Trophoblast cell (in vitro differentiated cells and primary cell): ENCODE measurements around the gene JAKMIP3.

Source experiments
- DNase-seq, 2 donors: peaks; one replicate each; pipeline ENCODE4 v3.0.0-alpha.2; 2016
- H2AFZ ChIP-seq: 2 replicates; pipeline ENCODE4 v1.6.1; 2013; ENCODE audit warnings: low read length, moderate library complexity, mild to moderate bottlenecking; ENCODE audit not compliant: insufficient read depth, poor library complexity
- H2AK5ac ChIP-seq: 2 replicates; pipeline ENCODE4 v1.6.1; 2013; ENCODE audit warnings: mild to moderate bottlenecking, low read length
- H2BK120ac ChIP-seq: 2 replicates; pipeline ENCODE4 v1.6.1; 2013; ENCODE audit warnings: low read length, mild to moderate bottlenecking, moderate library complexity; ENCODE audit not compliant: insufficient read depth, poor library complexity
- H2BK12ac ChIP-seq: 2 replicates; pipeline ENCODE4 v1.6.1; 2013; ENCODE audit warnings: mild to moderate bottlenecking, low read length, moderate library complexity
- H2BK5ac ChIP-seq: 2 replicates; pipeline ENCODE4 v1.6.1; 2013; ENCODE audit warnings: low read length, low read depth, moderate library complexity, mild to moderate bottlenecking; ENCODE audit not compliant: poor library complexity
- H3K14ac ChIP-seq: 2 replicates; pipeline ENCODE4 v1.6.1; 2013; ENCODE audit warnings: mild to moderate bottlenecking, low read length
- H3K18ac ChIP-seq: 2 replicates; pipeline ENCODE4 v1.6.1; 2013; ENCODE audit warnings: mild to moderate bottlenecking, low read length
- H3K23ac ChIP-seq: 2 replicates; pipeline ENCODE4 v1.6.1; 2013; ENCODE audit warnings: low read length
- H3K27ac ChIP-seq: 2 replicates; pipeline ENCODE4 v1.5.1; 2013; ENCODE audit warnings: low read depth, mild to moderate bottlenecking, inconsistent platforms, low read length, moderate library complexity
- H3K27me3 ChIP-seq: 2 replicates; pipeline ENCODE4 v1.6.1; 2013; ENCODE audit warnings: inconsistent platforms, mild to moderate bottlenecking, low read length, moderate library complexity; ENCODE audit not compliant: insufficient read depth
- H3K36me3 ChIP-seq, 2 experiments: 1 replicate in 1 of 2; 2 replicates in 1 of 2; pipeline ENCODE4 v1.6.1; 2013; ENCODE audit warnings: low read length in 2 of 2, mild to moderate bottlenecking in 2 of 2, moderate library complexity in 1 of 2; ENCODE audit not compliant: insufficient read depth in 2 of 2, control insufficient read depth in 1 of 2
- H3K4ac ChIP-seq: 2 replicates; pipeline ENCODE4 v1.6.1; 2013; ENCODE audit warnings: low read depth, mild to moderate bottlenecking, low read length, moderate library complexity
- H3K4me1 ChIP-seq, 2 experiments: 1 replicate in 1 of 2; 2 replicates in 1 of 2; pipeline ENCODE4 v1.6.1; 2013; ENCODE audit warnings: low read length in 2 of 2, mild to moderate bottlenecking in 2 of 2, moderate library complexity in 1 of 2; ENCODE audit not compliant: insufficient read depth in 2 of 2, control insufficient read depth in 1 of 2
- H3K4me2 ChIP-seq: 2 replicates; pipeline ENCODE4 v1.6.1; 2013; ENCODE audit warnings: inconsistent platforms, mild to moderate bottlenecking, low read length, moderate library complexity
- H3K4me3 ChIP-seq: 2 replicates; pipeline ENCODE4 v1.5.1; 2013; ENCODE audit warnings: mild to moderate bottlenecking, low read depth, low read length, inconsistent platforms
- H3K79me1 ChIP-seq: one replicate; pipeline ENCODE4 v1.6.1; 2013; ENCODE audit warnings: low read length
- H3K79me2 ChIP-seq: 2 replicates; pipeline ENCODE4 v1.6.1; 2013; ENCODE audit warnings: low read length, mild to moderate bottlenecking; ENCODE audit not compliant: control insufficient read depth, insufficient read depth, poor library complexity
- H3K9ac ChIP-seq: 2 replicates; pipeline ENCODE4 v1.6.1; 2013; ENCODE audit warnings: mild to moderate bottlenecking, low read length
- H3K9me3 ChIP-seq: 2 replicates; pipeline ENCODE4 v1.6.1; 2013; ENCODE audit warnings: low read depth, mild to moderate bottlenecking, control low read depth, inconsistent platforms, low read length; ENCODE audit not compliant: insufficient read depth
- H4K12ac ChIP-seq: 2 replicates; pipeline ENCODE4 v1.6.1; 2013; ENCODE audit warnings: low read depth, mild to moderate bottlenecking, low read length, moderate library complexity
- H4K8ac ChIP-seq: 2 replicates; pipeline ENCODE4 v1.6.1; 2013; ENCODE audit warnings: low read depth, mild to moderate bottlenecking, low read length, moderate library complexity
- H4K91ac ChIP-seq: one replicate; pipeline ENCODE4 v1.6.1; 2013; ENCODE audit warnings: low read depth, mild to moderate bottlenecking, low read length, moderate library complexity
- WGBS: extraction: QIAGEN DNeasy Blood & Tissue Kit; methylation state at CpG from one replicate; pipeline ENCODE4 v1.1.7; 2013; ENCODE audit warnings: missing lambda C conversion rate; ENCODE audit not compliant: insufficient read length, insufficient coverage; ENCODE audit errors: extremely low coverage; 5-methylcytosine and 5-hydroxymethylcytosine counted together

Gene JAKMIP3

GRCh38 chr10:132099389-132100090 lies 33.8 kb downstream of the JAKMIP3 start:
- Histone ChIP-seq H3K27ac (no peak overlapping the region), H3K9me3 (peaks cover 2% of the 10 kb centered on the region), H3K4ac (no peak overlapping the region), H3K79me2 (no peaks in the 10 kb centered on the region), H3K27me3 (no peaks in the 10 kb centered on the region), H2BK120ac (no peak overlapping the region), H2BK12ac (no peak overlapping the region), H4K8ac (no peak overlapping the region), H3K18ac (no peak overlapping the region), H2AK5ac (no peak overlapping the region), H3K4me3 (no peak overlapping the region), H3K23ac (no peak overlapping the region), H3K4me2 (no peak overlapping the region), H3K4me1 (peaks cover 0 to 3% of the 10 kb centered on the region in 2 experiments), H4K91ac (no peak overlapping the region), H3K36me3 (no peaks in the 10 kb centered on the region), H3K9ac (no peak overlapping the region), H2AFZ (no peak overlapping the region), H3K14ac (no peak overlapping the region), H2BK5ac (no peak overlapping the region), H4K12ac (no peak overlapping the region), H3K79me1 (no peaks in the 10 kb centered on the region)
- DNase-seq: no peak
- no CpG with 5 or more reads among the region's 25 CpGs for WGBS

- Histone ChIP-seq H3K79me2 (no peaks in the 10 kb centered on the region), H3K36me3 (no peaks in the 10 kb centered on the region), H2BK5ac (no peak overlapping the region), H3K4ac (no peak overlapping the region), H3K27ac (no peak overlapping the region), H2AFZ (no peak overlapping the region), H2BK120ac (no peak overlapping the region), H3K18ac (no peak overlapping the region), H3K79me1 (no peaks in the 10 kb centered on the region), H3K23ac (no peak overlapping the region), H2AK5ac (no peak overlapping the region), H4K8ac (no peak overlapping the region), H3K27me3 (no peaks in the 10 kb centered on the region), H3K4me1 (no peaks in the 10 kb centered on the region), H3K14ac (no peak overlapping the region), H3K4me2 (no peak overlapping the region), H3K9ac (no peak overlapping the region), H4K91ac (no peak overlapping the region), H3K9me3 (peaks cover 2% of the 10 kb centered on the region), H2BK12ac (no peak overlapping the region), H3K4me3 (no peak overlapping the region), H4K12ac (no peak overlapping the region)
- no peak for DNase-seq
- WGBS: no CpG with 5 or more reads among the region's 15 CpGs
Measured at GRCh38 chr10:132100091-132100481, 34.3 kb downstream of the JAKMIP3 start.

GRCh38 chr10:132100556-132101349 lies 35.0 kb downstream of the JAKMIP3 start:
- H3K4me3 ChIP-seq: no peak overlapping the region
- no peak overlapping the region for H2AK5ac ChIP-seq
- no peak overlapping the region for H3K18ac ChIP-seq

GRCh38 chr10:132101529-132101928 lies 35.8 kb downstream of the JAKMIP3 start:
- H3K79me1 ChIP-seq: no peaks in the 10 kb centered on the region
- no peak for DNase-seq
- no peak overlapping the region for H3K14ac ChIP-seq
- no peak overlapping the region for H2AK5ac ChIP-seq
- no peak overlapping the region for H2BK5ac ChIP-seq
- H4K12ac ChIP-seq: no peak overlapping the region
- H3K4me2 ChIP-seq: no peak overlapping the region
- no peaks in the 10 kb centered on the region for H3K4me1 ChIP-seq
- H3K18ac ChIP-seq: no peak overlapping the region
- no peaks in the 10 kb centered on the region for H3K79me2 ChIP-seq
- no peak overlapping the region for H3K23ac ChIP-seq
- H4K8ac ChIP-seq: no peak overlapping the region
- H3K9me3 ChIP-seq: peaks cover 2% of the 10 kb centered on the region
- H2BK120ac ChIP-seq: no peak overlapping the region
- WGBS: no CpG with 5 or more reads among the region's 10 CpGs
- no peak overlapping the region for H3K4ac ChIP-seq
- H3K27ac ChIP-seq: no peak overlapping the region
- no peak overlapping the region for H3K9ac ChIP-seq
- no peak overlapping the region for H2BK12ac ChIP-seq
- H3K36me3 ChIP-seq: no peaks in the 10 kb centered on the region
- no peak overlapping the region for H4K91ac ChIP-seq
- H2AFZ ChIP-seq: no peak overlapping the region
- no peak overlapping the region for H3K4me3 ChIP-seq
- H3K27me3 ChIP-seq: no peaks in the 10 kb centered on the region

More at GRCh38 chr10:132100556-132101349, 35.0 kb downstream of the JAKMIP3 start:
- H2BK120ac ChIP-seq: no peak overlapping the region
- H3K14ac ChIP-seq: no peak overlapping the region
- H3K4ac ChIP-seq: no peak overlapping the region
- H3K4me2 ChIP-seq: no peak overlapping the region
- H3K9ac ChIP-seq: no peak overlapping the region
- H4K91ac ChIP-seq: no peak overlapping the region
- H2AFZ ChIP-seq: no peak overlapping the region
- no peaks in the 10 kb centered on the region for H3K36me3 ChIP-seq
- H3K79me2 ChIP-seq: no peaks in the 10 kb centered on the region
- H2BK5ac ChIP-seq: no peak overlapping the region
- no peak overlapping the region for H4K12ac ChIP-seq
- no peaks in the 10 kb centered on the region for H3K27me3 ChIP-seq
- no peak overlapping the region for H3K27ac ChIP-seq
- DNase-seq: no peak
- H3K79me1 ChIP-seq: no peaks in the 10 kb centered on the region
- H2BK12ac ChIP-seq: no peak overlapping the region
- no CpG with 5 or more reads among the region's 27 CpGs for WGBS
- no peak overlapping the region for H3K23ac ChIP-seq
- H3K9me3 ChIP-seq: peaks cover 2% of the 10 kb centered on the region
- H3K4me1 ChIP-seq: no peaks in the 10 kb centered on the region
- no peak overlapping the region for H4K8ac ChIP-seq
